ENCODE data around the gene CMSS1. TPM values are rescaled to one million over a fixed set of nuclear protein-coding genes. Genes with fewer than 3 reads are reported as not detected.

Gene CMSS1
- 10 to 100 TPM; 18.3 to 20.5 TPM for total RNA-seq
- 10 to 100 TPM; 23.2 to 29.4 TPM for polyA plus RNA-seq

DNA sequence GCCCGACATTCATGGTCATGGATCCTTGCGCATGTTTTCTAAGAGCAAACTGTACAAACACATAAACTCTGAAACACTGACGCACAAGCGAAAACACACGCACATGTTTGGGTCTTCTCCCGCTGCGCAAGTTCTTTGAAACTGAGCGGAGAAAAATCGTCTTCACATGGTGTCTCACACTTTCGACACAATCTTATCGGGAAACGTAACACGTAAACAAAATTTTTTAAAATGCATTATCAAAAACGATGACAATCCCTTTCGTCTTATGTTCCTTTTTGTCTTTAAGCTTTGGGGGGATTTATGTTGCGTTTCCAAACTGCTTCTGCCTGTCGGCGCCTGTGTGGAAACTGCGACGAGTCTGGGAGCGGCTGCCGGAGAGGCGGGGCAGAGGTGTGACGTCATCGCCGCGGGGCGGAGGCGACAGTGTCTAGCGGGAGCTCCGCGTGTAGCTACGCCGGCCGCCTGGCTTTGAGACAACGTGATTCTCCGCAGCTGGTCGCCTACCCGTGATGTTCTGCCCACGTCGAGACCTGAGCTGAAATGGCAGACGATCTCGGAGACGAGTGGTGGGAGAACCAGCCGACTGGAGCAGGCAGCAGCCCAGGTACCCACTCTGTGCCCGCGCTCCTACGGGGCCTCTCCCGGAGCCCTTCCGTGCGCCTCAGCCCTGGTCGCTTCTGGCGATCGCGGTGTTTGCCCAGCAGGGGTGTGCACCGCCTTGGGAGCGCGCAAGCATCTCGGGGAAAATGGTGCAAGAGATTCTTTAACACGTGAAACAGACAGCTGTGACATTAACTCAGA is at the start of gene CMSS1:
Gene CMSS1 (plus strand): TSS at position 426 of the 804 bp plus-strand sequence.
- peak; percentile 96 to 98 (median 96) for DNase-seq
- H3K27ac Mint-ChIP-seq, result peak within 1 kb of the TSS; percentile 99 to 100 (median 100)
- H3K4me3 Mint-ChIP-seq, result peak within 1 kb of the TSS; percentile 93 to 98 (median 96)
- intact Hi-C loops (cut with micrococcal nuclease), result loop anchor here (1.0 to 5.0 kb wide), 8 partner anchors 60 to 1960 kb away; partner anchors contain the start of genes DCBLD2, LNP1, NXPE3 and PCNP
- H3K36me3 Mint-ChIP-seq, result peaks cover 6 to 10% of the 10 kb centered on the region in 2 donors
- ChIA-PET CTCF (ENCODE audit: partially characterized antibody) (interaction anchor here (0.9 to 4.1 kb wide), 8 partner anchors 9 to 1796 kb away, joined by 4 to 22 read pairs (median 4); partner anchors contain the start of gene LNP1), POLR2A (ENCODE audit: partially characterized antibody) (interaction anchor here (1.0 to 1.5 kb wide), 4 partner anchors 8 to 1903 kb away, joined by 4 to 10 read pairs (median 4); partner anchors contain the start of gene TBC1D23)
- peak within 1 kb of the TSS; percentile 80 for H3K27ac ChIP-seq (ENCODE audit: low read depth, low read length)
- H3K27me3 Mint-ChIP-seq, result no peaks in the 10 kb centered on the region
- H3K4me1 ChIP-seq (ENCODE audit: insufficient read depth, low read length), result peaks cover 20% of the 10 kb centered on the region
- peaks cover 0 to 4% (median 0%) of the 10 kb centered on the region in 8 donors for H3K9me3 Mint-ChIP-seq
- H3K36me3 ChIP-seq (ENCODE audit: insufficient read depth, low read length), result no peaks in the 10 kb centered on the region
- H3K9me3 ChIP-seq (ENCODE audit: control insufficient read depth in 1 of 2, low read length in 2 of 2), result no peaks in the 10 kb centered on the region
- H3K27me3 ChIP-seq (ENCODE audit: insufficient read depth, low read length), result no peaks in the 10 kb centered on the region
- H3K4me1 Mint-ChIP-seq, result peaks cover 25 to 40% (median 34%) of the 10 kb centered on the region in 4 donors
- peak within 1 kb of the TSS; percentile 59 to 73 for H3K4me3 ChIP-seq (ENCODE audit: low read length in 2 of 2)

- H3K4me1 Mint-ChIP-seq, result no peaks in the 10 kb centered on the region
- Histone ChIP-seq H3K4me3 (ENCODE audit: low read length in 2 of 2) (no peak overlapping the region), H3K9me3 (ENCODE audit: control insufficient read depth in 1 of 2, low read length in 2 of 2) (no peaks in the 10 kb centered on the region), H3K27me3 (ENCODE audit: insufficient read depth, low read length) (no peaks in the 10 kb centered on the region), H3K27ac (ENCODE audit: low read depth, low read length) (no peak overlapping the region), H3K4me1 (ENCODE audit: insufficient read depth, low read length) (no peaks in the 10 kb centered on the region), H3K36me3 (ENCODE audit: insufficient read depth, low read length) (no peaks in the 10 kb centered on the region)
- CTCF ChIA-PET (ENCODE audit: partially characterized antibody), result interaction anchor here (2.7 kb wide), 1 partner anchor 14 kb away, joined by 7 read pairs; no protein-coding TSS in a partner anchor
- peaks cover 0 to 3% of the 10 kb centered on the region in 2 donors for H3K27me3 Mint-ChIP-seq
- no peaks in the 10 kb centered on the region for H3K9me3 Mint-ChIP-seq
- no peak overlapping the region for H3K27ac Mint-ChIP-seq
- H3K36me3 Mint-ChIP-seq, result no peaks in the 10 kb centered on the region
- DNase-seq, result no peak
- POLR2A ChIA-PET (ENCODE audit: partially characterized antibody), result no interaction called here
- intact Hi-C loops (cut with micrococcal nuclease), result no loop called here
- H3K4me3 Mint-ChIP-seq, result no peak overlapping the region
Observed at GRCh38 chr3:99768126-99768525, 49.5 kb upstream of the CMSS1 start.

GRCh38 chr3:99768808-99769501 is 48.7 kb upstream of the CMSS1 start:
- no peak overlapping the region for H3K27ac ChIP-seq (ENCODE audit: low read depth, low read length)
- H3K9me3 ChIP-seq (ENCODE audit: control insufficient read depth in 1 of 2, low read length in 2 of 2), result no peaks in the 10 kb centered on the region
- Mint-ChIP-seq H3K27ac (no peak overlapping the region), H3K9me3 (no peaks in the 10 kb centered on the region), H3K36me3 (no peaks in the 10 kb centered on the region), H3K4me3 (no peak overlapping the region), H3K27me3 (peaks cover 0 to 3% of the 10 kb centered on the region in 2 donors), H3K4me1 (no peaks in the 10 kb centered on the region)
- H3K27me3 ChIP-seq (ENCODE audit: insufficient read depth, low read length), result no peaks in the 10 kb centered on the region
- intact Hi-C loops (cut with micrococcal nuclease), result no loop called here
- H3K4me3 ChIP-seq (ENCODE audit: low read length in 2 of 2), result no peak overlapping the region
- POLR2A ChIA-PET (ENCODE audit: partially characterized antibody), result no interaction called here
- H3K36me3 ChIP-seq (ENCODE audit: insufficient read depth, low read length), result no peaks in the 10 kb centered on the region
- H3K4me1 ChIP-seq (ENCODE audit: insufficient read depth, low read length), result no peaks in the 10 kb centered on the region
- CTCF ChIA-PET (ENCODE audit: partially characterized antibody), result interaction anchor here (2.7 kb wide), 1 partner anchor 15 kb away, joined by 7 read pairs; no protein-coding TSS in a partner anchor
- no peak for DNase-seq

- intact Hi-C loops (cut with micrococcal nuclease), result no loop called here
- no peak overlapping the region for H3K4me3 ChIP-seq (ENCODE audit: low read length in 2 of 2)
- H3K27ac Mint-ChIP-seq, result no peak overlapping the region
- H3K27me3 Mint-ChIP-seq, result peaks cover 0 to 3% of the 10 kb centered on the region in 2 donors
- no peak overlapping the region for H3K27ac ChIP-seq (ENCODE audit: low read depth, low read length)
- no peaks in the 10 kb centered on the region for H3K36me3 ChIP-seq (ENCODE audit: insufficient read depth, low read length)
- no peak for DNase-seq
- no peaks in the 10 kb centered on the region for H3K9me3 Mint-ChIP-seq
- peaks cover 0 to 2% (median 0%) of the 10 kb centered on the region in 4 donors for H3K4me1 Mint-ChIP-seq
- H3K36me3 Mint-ChIP-seq, result no peaks in the 10 kb centered on the region
- CTCF ChIA-PET (ENCODE audit: partially characterized antibody), result no interaction called here
- H3K9me3 ChIP-seq (ENCODE audit: control insufficient read depth in 1 of 2, low read length in 2 of 2), result no peaks in the 10 kb centered on the region
- no peak overlapping the region for H3K4me3 Mint-ChIP-seq
- POLR2A ChIA-PET (ENCODE audit: partially characterized antibody), result no interaction called here
- no peaks in the 10 kb centered on the region for H3K27me3 ChIP-seq (ENCODE audit: insufficient read depth, low read length)
- H3K4me1 ChIP-seq (ENCODE audit: insufficient read depth, low read length), result no peaks in the 10 kb centered on the region
Observed at GRCh38 chr3:99772171-99772570, 45.5 kb upstream of the CMSS1 start.

- H3K27me3 ChIP-seq (ENCODE audit: insufficient read depth, low read length), result no peaks in the 10 kb centered on the region
- no peak for DNase-seq
- intact Hi-C loops (cut with micrococcal nuclease), result no loop called here
- H3K27ac ChIP-seq (ENCODE audit: low read depth, low read length), result no peak overlapping the region
- H3K9me3 Mint-ChIP-seq, result no peaks in the 10 kb centered on the region
- H3K9me3 ChIP-seq (ENCODE audit: control insufficient read depth in 1 of 2, low read length in 2 of 2), result no peaks in the 10 kb centered on the region
- CTCF ChIA-PET (ENCODE audit: partially characterized antibody), result no interaction called here
- no peaks in the 10 kb centered on the region for H3K36me3 Mint-ChIP-seq
- no peaks in the 10 kb centered on the region for H3K4me1 ChIP-seq (ENCODE audit: insufficient read depth, low read length)
- peaks cover 0 to 2% (median 0%) of the 10 kb centered on the region in 4 donors for H3K4me1 Mint-ChIP-seq
- no peak overlapping the region for H3K4me3 ChIP-seq (ENCODE audit: low read length in 2 of 2)
- no peak overlapping the region for H3K4me3 Mint-ChIP-seq
- POLR2A ChIA-PET (ENCODE audit: partially characterized antibody), result no interaction called here
- peaks cover 0 to 5% of the 10 kb centered on the region in 2 donors for H3K27me3 Mint-ChIP-seq
- no peak overlapping the region for H3K27ac Mint-ChIP-seq
- no peaks in the 10 kb centered on the region for H3K36me3 ChIP-seq (ENCODE audit: insufficient read depth, low read length)
Observed at GRCh38 chr3:99772671-99773070, 45.0 kb upstream of the CMSS1 start.

- H3K4me1 ChIP-seq (ENCODE audit: insufficient read depth, low read length), result no peaks in the 10 kb centered on the region
- intact Hi-C loops (cut with micrococcal nuclease), result no loop called here
- Mint-ChIP-seq H3K4me1 (peaks cover 0 to 2% (median 0%) of the 10 kb centered on the region in 4 donors), H3K27me3 (peaks cover 2 to 7% of the 10 kb centered on the region in 2 donors), H3K27ac (no peak overlapping the region), H3K4me3 (no peak overlapping the region), H3K9me3 (no peaks in the 10 kb centered on the region), H3K36me3 (no peaks in the 10 kb centered on the region)
- H3K9me3 ChIP-seq (ENCODE audit: control insufficient read depth in 1 of 2, low read length in 2 of 2), result no peaks in the 10 kb centered on the region
- ChIA-PET CTCF (ENCODE audit: partially characterized antibody) (no interaction called here), POLR2A (ENCODE audit: partially characterized antibody) (no interaction called here)
- no peak for DNase-seq
- H3K27ac ChIP-seq (ENCODE audit: low read depth, low read length), result no peak overlapping the region
- no peaks in the 10 kb centered on the region for H3K36me3 ChIP-seq (ENCODE audit: insufficient read depth, low read length)
- H3K27me3 ChIP-seq (ENCODE audit: insufficient read depth, low read length), result no peaks in the 10 kb centered on the region
- no peak overlapping the region for H3K4me3 ChIP-seq (ENCODE audit: low read length in 2 of 2)
Observed at GRCh38 chr3:99774467-99774866, 43.2 kb upstream of the CMSS1 start.

DNA sequence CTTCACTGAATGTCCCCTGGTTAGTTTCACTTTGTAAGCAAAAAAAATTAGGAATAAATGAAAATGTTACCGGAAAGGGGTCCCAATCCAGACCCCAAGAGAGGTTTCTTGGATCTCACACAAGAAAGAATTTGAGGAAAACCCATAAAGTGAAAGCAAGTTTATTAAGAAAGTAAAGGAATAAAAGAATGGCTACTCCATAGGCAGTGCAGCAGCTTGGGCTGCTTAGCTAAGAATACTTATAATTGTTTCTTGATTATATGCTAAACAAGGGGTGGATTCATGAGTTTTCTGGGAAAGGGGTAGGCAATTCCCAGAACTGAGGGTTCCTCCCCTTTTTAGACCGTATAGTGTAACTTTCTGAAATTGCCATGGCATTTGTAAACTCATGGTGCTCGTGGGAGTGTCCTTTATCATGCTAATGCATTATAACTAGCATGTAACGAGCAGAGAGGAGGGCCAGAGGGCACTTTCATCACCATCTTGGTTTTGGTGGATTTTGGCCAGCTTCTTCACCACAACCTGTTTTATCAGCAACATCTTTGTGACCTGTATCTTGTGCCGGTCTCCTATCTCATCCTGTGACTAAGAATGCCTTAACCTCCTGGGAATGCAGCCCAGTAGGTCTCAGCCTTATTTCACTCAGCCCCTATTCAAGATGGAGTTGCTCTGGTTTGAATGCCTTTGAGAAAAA is 41.0 kb upstream of the CMSS1 start:
- Mint-ChIP-seq H3K4me1 (peaks cover 0 to 8% (median 6%) of the 10 kb centered on the region in 4 donors), H3K27me3 (peaks cover 5 to 16% of the 10 kb centered on the region in 2 donors), H3K9me3 (no peaks in the 10 kb centered on the region), H3K4me3 (no peak overlapping the region), H3K36me3 (no peaks in the 10 kb centered on the region), H3K27ac (no peak overlapping the region)
- H3K27me3 ChIP-seq (ENCODE audit: insufficient read depth, low read length), result no peaks in the 10 kb centered on the region
- H3K27ac ChIP-seq (ENCODE audit: low read depth, low read length), result no peak overlapping the region
- intact Hi-C loops (cut with micrococcal nuclease), result no loop called here
- CTCF ChIA-PET (ENCODE audit: partially characterized antibody), result no interaction called here
- no peaks in the 10 kb centered on the region for H3K4me1 ChIP-seq (ENCODE audit: insufficient read depth, low read length)
- POLR2A ChIA-PET (ENCODE audit: partially characterized antibody), result no interaction called here
- no peak for DNase-seq
- H3K4me3 ChIP-seq (ENCODE audit: low read length in 2 of 2), result no peak overlapping the region
- no peaks in the 10 kb centered on the region for H3K9me3 ChIP-seq (ENCODE audit: control insufficient read depth in 1 of 2, low read length in 2 of 2)
- H3K36me3 ChIP-seq (ENCODE audit: insufficient read depth, low read length), result no peaks in the 10 kb centered on the region

Data from CD4-positive, alpha-beta memory T cell (primary cell).